Measurements from ENCODE around the gene PHTF1.

GRCh38 chr1:113751516-113751915, 7.8 kb downstream of the PHTF1 start:
- TF ChIP-seq, protein P1, sequence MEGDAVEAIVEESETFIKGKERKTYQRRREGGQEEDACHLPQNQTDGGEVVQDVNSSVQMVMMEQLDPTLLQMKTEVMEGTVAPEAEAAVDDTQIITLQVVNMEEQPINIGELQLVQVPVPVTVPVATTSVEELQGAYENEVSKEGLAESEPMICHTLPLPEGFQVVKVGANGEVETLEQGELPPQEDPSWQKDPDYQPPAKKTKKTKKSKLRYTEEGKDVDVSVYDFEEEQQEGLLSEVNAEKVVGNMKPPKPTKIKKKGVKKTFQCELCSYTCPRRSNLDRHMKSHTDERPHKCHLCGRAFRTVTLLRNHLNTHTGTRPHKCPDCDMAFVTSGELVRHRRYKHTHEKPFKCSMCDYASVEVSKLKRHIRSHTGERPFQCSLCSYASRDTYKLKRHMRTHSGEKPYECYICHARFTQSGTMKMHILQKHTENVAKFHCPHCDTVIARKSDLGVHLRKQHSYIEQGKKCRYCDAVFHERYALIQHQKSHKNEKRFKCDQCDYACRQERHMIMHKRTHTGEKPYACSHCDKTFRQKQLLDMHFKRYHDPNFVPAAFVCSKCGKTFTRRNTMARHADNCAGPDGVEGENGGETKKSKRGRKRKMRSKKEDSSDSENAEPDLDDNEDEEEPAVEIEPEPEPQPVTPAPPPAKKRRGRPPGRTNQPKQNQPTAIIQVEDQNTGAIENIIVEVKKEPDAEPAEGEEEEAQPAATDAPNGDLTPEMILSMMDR (IDR thresholded peaks at IDR 0.05; ENCODE audit: low read depth, low read length, poor library complexity, severe bottlenecking): no peak
- TF ChIP-seq EZH2phosphoT487 (IDR thresholded peaks at IDR 0.05; ENCODE audit: borderline replicate concordance, low read length): no peak
